Astrocyte of the spinal cord (primary cell): Measurements from ENCODE around the gene DYNLT2.
A peak's percentile ranks its signal among the peaks of the same experiment; 100 is the strongest.

Experiments used
- DNase-seq: peaks from one replicate; pipeline ENCODE4 v3.0.0; 2011; ENCODE audit warnings: low read depth, low spot score
- H3K4me3 ChIP-seq: 2 replicates; pipeline ENCODE4 v1.5.1; 2011; ENCODE audit warnings: low read depth, mild to moderate bottlenecking, low read length, moderate library complexity
- CTCF ChIP-seq: IDR thresholded peaks from 2 replicates; pipeline ENCODE4 v1.5.1; 2012; ENCODE audit warnings: low read depth, mild to moderate bottlenecking, low read length, inconsistent platforms
- in situ Hi-C: cut with HindIII; loops from 2 replicates; pipeline ENCODE4 v1.10.0; 2017; ENCODE audit warnings: low sequenced_read_pairs

DYNLT2 gene

DNA sequence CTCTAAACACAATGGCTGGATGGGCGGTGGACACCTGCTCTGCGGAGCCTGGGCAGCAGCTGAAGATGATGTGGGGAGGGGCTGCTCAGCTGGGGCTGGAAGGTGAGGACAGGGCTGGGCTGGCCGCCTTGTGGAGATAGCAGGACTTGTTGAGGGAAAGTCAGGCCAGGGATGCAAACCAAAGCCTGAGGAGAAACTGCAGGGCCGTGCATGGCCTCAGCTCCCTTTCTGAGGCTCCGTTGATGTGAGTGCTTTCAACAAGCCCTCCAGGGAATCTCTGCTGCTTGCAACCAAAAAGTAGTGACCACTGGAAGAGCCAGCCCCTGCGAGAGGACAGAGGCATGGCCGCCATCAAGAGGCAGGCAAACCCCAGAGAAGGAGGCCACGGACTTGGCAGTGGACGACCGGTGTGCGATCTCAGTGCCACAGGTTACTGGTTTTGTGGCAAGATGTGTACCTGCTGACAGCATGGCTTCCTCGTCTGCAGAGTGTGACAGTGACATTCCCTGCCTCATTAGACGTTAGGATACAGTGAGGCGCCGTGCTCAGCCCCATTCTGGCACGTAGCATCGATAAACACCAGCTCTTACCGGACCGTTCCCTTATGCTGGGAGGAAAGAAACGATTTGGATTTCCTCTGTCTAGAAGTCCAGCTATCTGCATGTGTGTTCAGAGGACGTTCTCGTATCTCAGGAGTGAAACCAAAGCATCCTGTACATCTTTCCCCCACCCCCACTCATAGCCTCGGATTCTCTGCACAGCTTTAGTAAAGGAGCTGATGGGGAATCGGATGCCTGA is 38.0 kb upstream of the DYNLT2 start:
- TF ChIP-seq CTCF, result no peak
- in situ Hi-C loops, result no loop called here
- peak overlapping the region; percentile 50 for H3K4me3 ChIP-seq
- no peak for DNase-seq

DNA sequence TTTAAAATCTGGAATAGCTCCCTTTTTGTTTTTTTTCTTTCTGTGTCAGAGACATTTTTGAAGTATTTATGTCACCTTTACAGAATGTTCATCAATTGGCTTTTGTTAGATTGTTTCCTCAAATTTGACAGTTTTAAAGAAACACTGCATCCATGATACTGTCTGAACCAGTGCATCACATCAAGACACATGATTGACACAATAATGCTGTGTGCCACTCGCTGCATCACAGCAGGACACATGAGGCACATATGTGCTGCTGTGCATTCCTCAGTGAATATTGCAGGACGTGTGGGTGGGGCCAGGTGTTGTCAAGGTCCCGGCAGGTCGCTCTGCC is 37.4 kb upstream of the DYNLT2 start:
- H3K4me3 ChIP-seq, result no peak overlapping the region
- TF ChIP-seq CTCF, result no peak
- in situ Hi-C loops, result no loop called here
- DNase-seq, result no peak

DNA sequence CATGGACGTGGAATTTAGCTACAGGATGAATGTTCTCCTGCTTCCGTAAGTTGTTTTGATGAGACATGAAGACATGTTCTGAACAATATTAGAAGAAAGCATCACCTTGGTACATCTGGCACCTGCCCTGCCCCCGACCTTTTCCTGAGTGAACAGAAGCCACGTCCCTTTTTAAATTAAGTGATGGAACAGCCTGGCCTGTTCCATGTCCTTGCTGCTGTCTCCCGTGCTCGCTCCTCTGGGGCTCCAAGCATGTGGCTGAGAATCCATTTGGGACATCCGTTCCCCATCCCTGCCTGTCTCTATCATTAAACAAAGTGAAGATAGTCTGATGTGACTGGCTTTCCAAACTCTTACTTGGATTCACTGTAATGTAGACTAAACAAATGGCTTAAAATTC is 36.4 kb upstream of the DYNLT2 start:
- in situ Hi-C loops, result no loop called here
- no peak for TF ChIP-seq CTCF
- H3K4me3 ChIP-seq, result no peak overlapping the region
- no peak for DNase-seq

GRCh38 chr6:169786349-169786748 is 35.0 kb upstream of the DYNLT2 start:
- no peak for TF ChIP-seq CTCF
- in situ Hi-C loops, result no loop called here
- no peak overlapping the region for H3K4me3 ChIP-seq
- no peak for DNase-seq

DNA sequence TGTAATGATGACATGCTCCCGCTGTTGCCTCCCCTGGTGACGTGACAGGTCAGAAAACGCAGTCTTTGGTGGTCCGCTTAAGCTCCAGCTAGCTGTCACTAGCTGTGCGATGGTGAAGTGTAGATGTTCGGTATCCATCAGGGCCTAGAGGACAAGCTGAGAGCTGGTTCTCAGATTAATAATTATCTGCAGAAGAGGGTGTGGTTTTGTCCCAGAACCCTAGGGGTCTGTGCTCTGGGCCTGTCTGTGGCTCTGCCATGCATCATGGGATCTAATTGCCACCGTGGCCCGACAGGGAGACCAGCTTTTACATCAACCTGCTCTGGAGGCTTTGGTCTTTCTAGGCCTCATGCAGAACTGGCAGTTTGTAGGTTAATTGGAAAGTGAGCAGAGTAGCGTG is 34.2 kb upstream of the DYNLT2 start:
- DNase-seq, result no peak
- H3K4me3 ChIP-seq, result no peak overlapping the region
- TF ChIP-seq CTCF, result no peak
- in situ Hi-C loops, result no loop called here

GRCh38 chr6:169784821-169785340 is 33.5 kb upstream of the DYNLT2 start:
- no peak for DNase-seq
- no peak for TF ChIP-seq CTCF
- in situ Hi-C loops, result no loop called here
- H3K4me3 ChIP-seq, result no peak overlapping the region
